HG03097 (cell line): Measurements from ENCODE around the gene FGF21.

Experiments
- ATAC-seq: cut with Tn5 transposase; IDR thresholded peaks from one replicate; pipeline ENCODE4 v1.9.1; 2021; ENCODE audit not compliant: unreplicated experiment, low FRiP score

The FGF21 gene

GRCh38 chr19:48726556-48726955 lies 28.8 kb upstream of the FGF21 start:
- ATAC-seq = no peak

DNA sequence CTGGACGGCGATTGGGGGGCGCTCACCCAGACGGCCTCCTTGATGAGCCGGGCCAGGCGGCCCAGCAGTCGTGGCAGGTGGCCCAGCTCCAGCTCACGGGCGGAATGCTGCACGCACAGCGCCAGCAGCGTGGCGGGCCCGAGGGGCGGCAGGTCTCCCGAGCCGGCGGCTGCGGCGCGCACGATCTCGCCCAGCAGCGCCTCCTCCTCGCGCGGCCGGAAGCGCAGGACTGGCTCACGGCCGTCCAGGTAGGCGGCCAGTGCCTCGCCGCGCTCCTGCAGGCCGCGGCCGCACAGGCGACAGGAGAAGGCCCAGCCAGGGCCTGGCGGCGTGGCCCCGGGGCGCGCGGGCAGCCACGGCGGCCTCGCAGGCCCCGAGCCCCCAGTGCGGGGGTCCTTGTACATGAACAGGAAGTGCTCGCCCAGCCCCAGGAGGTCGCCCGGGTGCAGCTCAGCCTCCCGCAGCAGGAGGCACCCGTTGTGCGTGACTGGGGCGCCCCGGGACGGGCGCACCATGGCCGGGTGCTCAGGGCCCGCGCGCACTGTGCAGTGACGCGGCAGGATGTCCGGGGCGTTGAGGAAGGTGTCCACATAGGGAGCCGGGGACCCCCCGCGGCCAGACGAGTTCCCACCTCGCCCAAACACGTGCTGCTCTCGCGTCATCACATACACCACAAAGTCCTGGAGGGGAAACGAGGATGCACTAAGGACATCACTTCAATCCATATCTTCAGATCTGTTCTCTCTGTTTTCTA lies 26.2 kb upstream of the FGF21 start:
- no peak for ATAC-seq

DNA sequence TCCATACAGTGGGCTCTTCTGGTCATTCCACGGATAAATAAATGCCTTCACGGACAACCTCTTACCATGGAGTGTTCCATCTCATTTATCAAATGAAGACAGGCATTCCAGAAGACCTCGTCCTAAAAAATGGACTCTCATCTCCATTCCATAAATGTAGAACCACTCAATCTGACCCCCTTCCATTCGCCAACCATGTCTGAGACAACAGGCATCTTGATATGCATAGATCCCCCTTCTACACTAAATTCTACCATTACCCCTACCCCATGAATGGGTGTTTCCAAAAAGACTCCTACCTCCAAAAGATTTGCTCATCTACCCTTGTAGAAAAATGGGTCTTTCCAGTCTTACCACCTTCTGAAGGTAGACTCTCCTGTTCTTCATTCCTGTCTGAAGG lies 23.9 kb upstream of the FGF21 start:
- ATAC-seq = no peak

DNA sequence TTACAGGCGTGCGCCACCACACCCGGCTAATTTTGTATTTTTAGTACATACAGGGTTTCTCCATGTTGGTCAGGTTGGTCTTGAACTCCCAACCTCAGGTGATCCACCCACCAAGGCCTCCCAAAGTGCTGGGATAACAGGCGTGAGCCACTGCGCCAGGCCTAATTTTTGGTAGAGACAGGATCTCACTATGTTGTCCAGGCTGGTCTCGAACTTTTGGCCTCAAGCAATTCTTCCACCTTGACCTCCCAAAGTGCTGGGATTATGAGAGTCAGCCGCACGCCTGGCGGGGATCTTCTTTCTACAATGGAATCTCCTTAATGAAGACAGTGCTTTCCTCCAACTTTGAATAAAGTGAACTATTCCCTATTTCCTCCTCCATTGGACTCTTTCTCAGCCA lies 20.7 kb upstream of the FGF21 start:
- ATAC-seq = no peak

DNA sequence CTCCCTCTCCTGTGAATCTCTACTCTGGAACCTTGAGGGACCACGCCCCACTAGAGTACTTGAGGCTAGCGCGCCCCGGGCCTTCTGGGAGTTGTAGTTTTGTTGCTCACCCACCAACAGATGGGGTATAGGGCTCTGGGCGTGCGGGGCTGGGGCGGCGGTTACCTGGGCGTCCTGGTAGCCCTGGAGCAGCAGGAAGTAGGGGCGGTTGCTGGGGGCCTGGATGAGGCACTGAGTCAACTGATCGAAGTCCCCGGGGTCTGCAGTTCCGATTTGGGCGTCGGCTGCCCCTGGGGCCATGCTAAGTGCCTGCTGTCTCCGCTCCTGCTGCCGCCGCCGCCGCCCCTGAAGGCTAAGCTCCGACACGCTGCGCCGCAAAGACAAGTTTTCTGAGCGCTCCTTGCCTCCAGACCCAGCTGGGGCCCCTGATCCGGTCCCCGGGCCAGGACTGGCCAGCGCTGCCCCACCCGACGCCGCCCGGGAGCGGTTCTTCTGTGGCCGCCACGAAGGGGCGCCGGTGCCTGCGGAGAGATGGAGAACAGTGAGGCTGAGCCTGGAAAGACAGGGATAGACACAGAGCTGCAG lies 20.2 kb upstream of the FGF21 start:
- ATAC-seq = no peak

- ATAC-seq = no peak
Measured at GRCh38 chr19:48737360-48737998, 17.8 kb upstream of the FGF21 start.

DNA sequence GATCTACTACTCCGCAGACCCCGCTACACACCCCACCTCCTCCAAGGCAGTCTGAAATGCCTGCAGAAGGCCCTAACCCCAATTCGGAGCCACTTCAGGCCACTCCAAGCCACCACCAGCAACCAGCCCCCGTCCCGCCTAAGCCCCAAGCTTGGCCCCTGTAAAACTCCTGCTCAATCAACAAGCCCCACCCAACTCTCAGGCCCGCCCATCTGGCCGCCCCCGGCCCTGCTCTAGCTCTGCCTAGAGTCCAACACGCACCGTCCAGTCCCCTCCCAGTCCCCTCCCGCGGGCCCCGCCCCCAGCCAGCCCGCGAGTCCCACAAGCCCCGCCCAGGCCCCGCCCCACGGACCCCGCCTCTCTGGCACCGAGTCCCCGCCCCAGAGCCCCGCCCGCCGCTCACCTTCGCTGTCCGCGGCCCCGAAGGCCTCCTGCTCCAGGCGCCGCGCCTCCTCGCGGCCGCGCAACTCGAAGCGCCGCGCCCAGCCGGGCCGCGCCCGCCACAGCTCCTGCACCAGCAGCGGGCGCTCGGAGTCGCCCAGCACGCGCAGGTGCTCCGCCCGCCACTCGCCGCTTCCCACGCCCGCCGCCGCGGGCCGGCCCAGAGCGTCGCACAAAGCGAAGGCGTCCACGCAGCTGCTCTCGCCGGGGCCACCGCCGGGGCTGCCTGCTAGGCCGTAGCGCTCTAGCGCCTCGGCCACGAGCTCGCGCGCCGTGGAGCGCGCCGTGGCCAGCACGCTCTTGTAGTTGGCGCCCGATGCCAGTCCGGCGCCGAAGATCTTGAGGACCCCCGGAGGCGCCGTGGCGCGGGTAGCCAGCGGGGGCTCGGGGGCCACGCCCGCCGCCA lies 16.5 kb upstream of the FGF21 start:
- peak; percentile 71 for ATAC-seq

DNA sequence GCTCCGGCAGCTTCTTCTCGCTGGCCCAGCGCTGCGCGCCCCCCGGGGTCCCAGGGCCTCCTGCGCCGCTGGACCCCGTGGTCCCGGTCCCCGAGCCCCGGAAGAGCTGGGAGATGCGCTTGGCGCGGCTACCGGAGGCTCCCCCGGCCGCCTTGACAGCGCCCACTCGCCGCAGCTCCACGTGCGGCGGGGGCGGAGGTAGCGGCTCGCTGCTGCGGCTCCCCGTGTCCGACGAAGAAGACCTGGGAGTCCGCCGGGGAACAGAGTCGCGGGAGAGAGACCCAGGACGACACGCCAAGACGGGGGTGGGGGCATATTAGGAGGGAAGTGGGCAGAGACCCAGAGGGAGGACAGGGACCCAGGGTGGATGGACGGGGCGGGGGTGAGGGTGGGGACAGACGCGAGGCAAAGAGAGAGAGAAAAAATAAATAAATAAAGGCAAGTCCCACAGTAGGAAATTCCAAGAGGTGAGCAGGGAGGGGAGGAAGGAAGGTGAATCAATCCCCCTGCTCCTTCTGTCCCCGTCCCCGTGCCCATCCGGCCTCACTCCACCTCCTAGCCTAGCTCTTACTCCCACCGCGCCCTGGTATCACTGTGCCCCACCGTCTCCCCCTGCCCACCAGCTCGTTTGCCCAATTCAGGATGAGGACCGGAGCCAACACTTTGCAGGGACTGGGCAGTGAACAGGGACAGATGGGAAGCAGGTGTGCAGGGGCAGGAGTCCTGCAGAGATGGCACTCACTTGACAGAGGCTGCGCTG lies 15.7 kb upstream of the FGF21 start:
- no peak for ATAC-seq

DNA sequence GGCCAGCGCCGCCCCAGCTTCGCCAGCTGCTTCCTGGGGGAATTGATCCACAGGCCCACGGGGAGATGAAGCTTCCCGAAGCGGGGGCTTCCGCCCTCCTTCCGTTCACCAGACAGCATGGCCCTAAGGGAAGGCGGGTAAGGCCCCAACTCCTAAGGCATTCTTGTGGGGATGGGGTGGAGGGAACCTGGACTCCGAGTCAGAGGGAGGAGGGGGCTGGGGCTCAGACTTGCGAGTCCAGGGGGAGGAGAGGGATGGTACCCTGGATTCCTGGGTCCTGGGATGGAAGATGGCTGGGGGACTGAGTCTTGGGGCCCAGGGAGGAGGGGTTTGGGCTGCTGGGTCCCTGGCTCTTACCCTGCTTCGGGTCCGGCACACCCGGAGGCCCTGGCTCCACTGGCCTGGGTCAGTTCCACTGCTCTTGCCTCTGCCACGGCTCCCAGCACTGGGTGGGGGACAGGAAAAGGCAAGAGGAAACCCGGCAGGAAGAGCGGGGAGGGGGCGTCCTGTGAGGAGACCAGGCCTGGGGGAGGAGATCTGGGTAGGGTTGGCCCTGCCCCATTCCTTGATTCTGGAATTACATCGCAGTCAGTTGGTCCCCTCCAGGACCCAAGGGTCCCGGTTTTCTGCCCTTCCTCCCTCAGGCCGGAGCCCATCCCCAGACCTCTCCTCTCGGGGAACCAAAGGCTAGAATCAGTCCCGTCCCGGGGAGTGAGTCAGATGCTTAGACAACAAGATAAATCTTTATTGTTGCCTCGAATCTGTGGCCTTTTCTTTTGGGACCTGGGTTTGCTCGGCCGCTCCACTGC lies 15.0 kb upstream of the FGF21 start, which contains the start of gene RASIP1:
Gene RASIP1 (minus strand): TSS at position 447 of the 809 bp plus-strand sequence. CDS start 328 bp downstream, at position 119.
- ATAC-seq = no peak

DNA sequence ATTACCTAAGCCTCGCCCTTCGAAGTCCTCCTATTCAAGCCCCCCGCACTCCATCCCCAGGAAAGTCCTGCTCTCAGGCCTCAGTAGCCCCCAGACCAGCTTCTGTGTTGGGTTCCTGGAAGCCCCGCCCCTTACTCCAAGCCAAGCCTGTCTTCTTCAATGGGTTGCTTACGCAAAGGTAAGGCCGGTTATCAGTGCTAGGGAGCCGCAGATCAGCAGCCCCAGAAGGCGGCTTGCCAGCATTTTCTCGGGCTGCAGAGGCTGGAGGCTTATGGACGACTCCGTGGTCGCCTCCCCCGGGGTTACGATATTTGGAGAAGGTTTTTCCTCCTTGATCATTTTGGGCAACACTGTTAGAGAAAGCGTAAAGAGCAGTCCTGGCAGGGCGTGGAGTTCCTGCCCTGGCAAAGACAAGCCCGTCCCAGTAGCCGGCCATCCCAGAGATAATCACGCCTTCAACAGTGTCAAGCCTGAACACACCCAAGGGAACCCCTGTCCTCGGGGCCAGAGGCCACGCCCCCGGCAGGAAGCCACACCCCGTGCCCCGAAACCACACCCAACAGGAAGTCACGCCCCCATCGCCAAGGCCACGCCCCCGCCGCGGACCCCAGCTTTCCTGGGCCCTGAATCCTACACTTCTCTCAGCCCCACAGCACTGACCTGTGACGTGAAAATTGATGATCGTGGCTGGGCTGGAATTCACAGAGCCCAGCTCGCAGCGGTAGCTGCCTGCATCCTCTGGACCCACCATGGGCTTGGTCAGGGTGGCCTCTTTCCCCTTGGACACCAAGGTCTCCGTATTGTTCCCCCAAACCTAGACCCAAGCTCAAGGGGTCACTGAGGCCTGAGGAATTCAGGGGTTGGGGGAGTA lies 14.0 kb upstream of the FGF21 start:
- ATAC-seq = no peak

- no peak for ATAC-seq
Measured at GRCh38 chr19:48742096-48742495, 13.2 kb upstream of the FGF21 start.

DNA sequence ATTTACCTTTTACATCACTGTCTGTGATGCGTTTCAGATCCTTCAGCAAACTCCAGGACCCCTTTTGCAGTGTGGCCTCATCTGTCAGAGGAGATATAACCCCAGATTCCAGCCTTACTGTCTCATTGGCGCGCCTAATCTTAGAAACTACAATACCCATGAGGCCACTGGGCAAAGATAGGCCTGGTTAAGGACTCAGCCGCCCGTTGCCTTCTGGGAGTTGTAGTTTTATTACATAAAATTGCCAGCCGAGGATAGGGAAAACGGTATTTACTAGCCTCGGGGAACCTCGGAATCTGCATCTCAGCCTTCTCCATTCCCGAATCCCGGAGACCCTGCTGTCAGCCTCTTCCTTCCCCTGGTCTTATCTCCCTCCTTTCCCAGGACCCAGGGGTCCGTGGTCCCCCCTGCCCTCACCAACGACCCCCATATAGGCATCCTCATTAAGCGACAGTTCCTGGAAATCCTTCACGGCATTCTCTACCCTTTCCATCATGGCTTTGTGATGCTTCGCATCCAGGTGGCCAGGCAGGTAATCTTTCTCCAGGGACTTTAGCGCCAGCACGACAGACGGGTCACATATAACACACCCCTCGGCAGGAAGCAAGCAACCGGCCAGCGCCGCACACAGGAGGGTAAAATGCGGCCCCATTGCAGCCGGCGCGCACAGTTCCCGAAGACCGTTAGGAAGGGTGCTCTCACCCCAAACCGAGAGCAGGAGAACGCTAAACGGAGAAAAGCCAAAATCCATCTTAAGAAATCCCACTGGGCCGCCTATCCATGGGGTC lies 9.9 kb upstream of the FGF21 start:
- ATAC-seq = no peak

GRCh38 chr19:48746110-48746509 lies 9.2 kb upstream of the FGF21 start:
- ATAC-seq = no peak

DNA sequence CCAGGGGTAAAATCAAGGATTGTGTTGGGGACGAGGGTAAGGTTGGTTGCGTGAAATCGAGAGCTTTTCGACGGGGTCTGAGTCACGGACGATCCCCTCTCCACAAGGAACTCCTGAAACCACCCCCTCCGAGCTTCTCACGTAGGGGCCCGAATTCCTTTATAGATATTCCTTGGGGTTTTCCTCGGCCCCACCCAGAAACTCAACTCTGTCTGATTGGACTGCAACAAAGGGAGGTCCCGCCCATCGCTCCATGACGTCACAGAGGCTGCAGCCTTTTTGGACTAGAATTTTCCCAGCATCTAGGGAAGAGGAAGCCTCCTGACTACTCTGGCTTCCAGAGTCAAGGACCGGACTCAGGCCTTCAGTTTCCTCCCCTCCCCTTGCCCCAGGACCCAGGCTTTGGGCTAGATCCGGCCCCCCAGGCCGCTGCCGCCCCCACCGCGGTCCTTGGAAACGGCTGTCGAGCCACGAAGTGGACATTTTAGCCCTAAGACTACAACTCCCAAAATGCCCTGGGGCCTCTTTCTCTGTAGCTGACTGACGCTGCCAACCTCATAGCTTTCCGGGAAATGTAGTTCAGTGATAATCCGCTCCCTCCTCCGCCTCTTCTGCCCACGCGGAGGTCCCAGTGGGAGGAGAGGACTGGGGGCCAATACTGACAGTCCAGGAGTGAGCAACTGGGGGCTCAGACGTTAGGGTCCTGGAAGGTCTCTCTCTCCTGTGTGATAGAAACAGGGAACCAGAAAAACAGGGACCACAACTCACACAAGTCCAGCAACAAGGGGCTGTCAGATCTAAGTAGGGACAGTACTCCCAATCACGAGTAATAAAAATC lies 8.4 kb upstream of the FGF21 start, which contains the start of gene IZUMO1:
Gene IZUMO1 (minus strand): TSS at position 172 of the 838 bp plus-strand sequence. CDS start 1,050 bp downstream, outside the sequence.
- no peak for ATAC-seq

GRCh38 chr19:48749571-48750198 lies 5.6 kb upstream of the FGF21 start:
- no peak for ATAC-seq

DNA sequence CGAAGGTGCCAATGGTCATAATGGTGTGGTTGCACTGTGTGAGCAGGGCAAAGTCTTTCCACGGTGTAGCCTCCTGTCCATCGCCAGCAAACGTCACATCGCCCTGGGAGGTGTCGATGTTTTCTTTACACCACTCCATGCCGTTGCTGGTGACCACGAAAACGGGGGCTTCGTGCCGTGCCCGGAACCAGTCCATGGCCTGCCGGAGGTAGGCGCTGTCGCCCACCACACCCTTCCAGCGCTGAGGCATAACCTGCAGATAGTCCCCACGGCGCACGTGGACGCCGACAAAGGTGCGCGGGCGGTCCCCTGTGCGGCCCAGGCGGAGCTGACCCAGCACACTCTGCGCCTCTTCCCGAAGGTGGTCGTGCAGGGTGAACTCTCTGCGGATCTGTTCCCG lies 5.0 kb upstream of the FGF21 start:
- ATAC-seq = no peak
